Activated T-cell treated with anti-CD3 and anti-CD28 coated beads, Interleukin-2, amount 50 U/mL, for 24 hours (primary cell): ENCODE data around the gene PKIG.

ENCODE experiments used
- DNase-seq: peaks from one replicate; pipeline ENCODE4 v3.0.0-alpha.2; 2020
- H3K27ac Mint-ChIP-seq: 2 replicates; pipeline ENCODE4 v1.8.0; 2020; ENCODE audit warnings: mild to moderate bottlenecking, mixed read lengths
- H3K27me3 Mint-ChIP-seq: 2 replicates; pipeline ENCODE4 v1.8.0; 2020; ENCODE audit warnings: mixed read lengths
- H3K36me3 Mint-ChIP-seq: 2 replicates; pipeline ENCODE4 v1.8.0; 2020; ENCODE audit warnings: low read depth, mixed read lengths
- H3K4me1 Mint-ChIP-seq: 2 replicates; pipeline ENCODE4 v1.8.0; 2020; ENCODE audit warnings: low read depth, mixed read lengths
- H3K4me3 Mint-ChIP-seq: 2 replicates; pipeline ENCODE4 v1.8.0; 2020; ENCODE audit warnings: mild to moderate bottlenecking, moderate library complexity, mixed read lengths
- H3K9me3 Mint-ChIP-seq: 2 replicates; pipeline ENCODE4 v1.8.0; 2020; ENCODE audit warnings: mixed read lengths

Gene PKIG

DNA sequence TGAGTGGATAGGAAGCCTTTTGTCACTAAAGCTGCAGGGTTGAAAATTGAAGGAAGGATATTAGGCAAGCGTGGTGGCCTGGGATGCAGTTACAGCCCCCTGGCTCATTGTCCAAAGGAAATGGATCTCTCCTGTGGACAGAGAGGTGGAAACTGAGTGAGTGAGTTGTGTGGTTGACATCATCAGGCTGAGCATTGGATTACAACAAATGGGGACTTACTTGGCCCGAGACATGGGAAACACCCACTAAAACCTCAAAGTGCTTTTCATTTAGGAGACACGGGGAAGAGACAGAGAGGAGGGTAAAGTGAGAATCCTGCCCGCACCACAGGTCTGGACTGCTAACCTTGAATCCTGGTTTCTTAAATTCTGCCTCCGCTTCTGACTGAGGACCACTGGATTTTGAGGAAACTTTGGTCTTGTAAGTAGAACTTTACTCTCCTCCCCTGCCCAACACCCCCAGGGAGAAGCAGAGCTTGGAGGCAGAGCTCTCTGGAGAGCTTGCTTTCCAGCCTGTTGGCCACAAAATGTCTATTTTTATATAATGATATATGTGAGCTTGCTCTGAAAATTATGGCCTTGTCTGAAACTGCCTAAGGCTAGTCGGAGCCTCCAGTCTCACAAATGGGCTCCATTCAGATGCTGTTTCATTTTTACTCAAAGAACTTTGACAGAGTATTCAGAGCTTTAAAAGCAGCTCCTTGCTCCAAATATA lies at the start of gene PKIG:
PKIG (plus strand) TSS at position 269 of the 715 bp plus-strand sequence. CDS start 31,978 bp downstream, outside the sequence.
- no peak for DNase-seq
- no peaks in the 10 kb centered on the region for H3K9me3 Mint-ChIP-seq
- peaks cover 8% of the 10 kb centered on the region for H3K27me3 Mint-ChIP-seq
- peaks cover 2% of the 10 kb centered on the region for H3K4me1 Mint-ChIP-seq
- no peak within 1 kb of the TSS for H3K4me3 Mint-ChIP-seq
- no peak within 1 kb of the TSS for H3K27ac Mint-ChIP-seq
- H3K36me3 Mint-ChIP-seq, result no peaks in the 10 kb centered on the region

DNA sequence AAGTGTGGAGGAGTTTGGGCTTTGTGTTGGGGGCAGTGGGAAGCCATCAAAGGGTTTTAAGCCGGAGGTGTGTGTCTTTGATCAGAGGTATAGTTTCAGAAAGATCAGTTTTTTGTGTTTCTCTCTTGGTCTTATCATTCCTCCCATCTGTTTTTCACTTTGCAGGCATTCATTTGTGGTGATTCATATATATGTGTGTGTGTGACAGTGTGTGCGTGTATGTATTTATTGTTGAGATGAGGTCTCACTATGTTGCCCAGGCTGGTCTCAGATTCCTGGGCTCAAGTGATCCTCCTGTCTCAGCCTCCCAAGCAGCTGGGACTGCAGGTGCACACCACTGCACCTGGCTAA lies 49.4 kb upstream of the PKIG start:
- no peaks in the 10 kb centered on the region for H3K36me3 Mint-ChIP-seq
- H3K4me1 Mint-ChIP-seq, result peaks cover 6% of the 10 kb centered on the region
- H3K27me3 Mint-ChIP-seq, result no peaks in the 10 kb centered on the region
- DNase-seq, result no peak
- H3K9me3 Mint-ChIP-seq, result no peaks in the 10 kb centered on the region
- H3K27ac Mint-ChIP-seq, result no peak overlapping the region
- no peak overlapping the region for H3K4me3 Mint-ChIP-seq

DNA sequence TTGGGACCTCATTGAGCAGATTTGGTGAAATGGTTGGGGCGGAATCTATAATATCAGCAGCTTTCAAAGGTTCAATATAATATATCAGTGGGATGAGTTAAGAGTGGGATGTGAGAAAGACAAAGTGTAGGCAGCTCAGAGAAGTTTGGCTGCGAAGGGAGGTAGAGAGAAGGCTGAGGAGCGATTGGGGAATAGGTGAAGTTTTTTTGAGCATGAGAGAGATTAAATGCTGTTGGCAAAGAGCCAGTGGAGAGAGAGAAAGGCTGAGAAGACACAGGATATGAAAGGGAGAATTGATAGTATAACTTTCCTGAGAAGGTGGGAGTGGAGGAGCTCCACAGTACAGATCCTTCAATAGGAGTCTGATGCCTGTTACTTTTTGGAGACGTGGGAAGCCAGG lies 48.5 kb upstream of the PKIG start:
- DNase-seq, result no peak
- H3K27me3 Mint-ChIP-seq, result no peaks in the 10 kb centered on the region
- H3K9me3 Mint-ChIP-seq, result no peaks in the 10 kb centered on the region
- H3K4me3 Mint-ChIP-seq, result no peak overlapping the region
- H3K36me3 Mint-ChIP-seq, result no peaks in the 10 kb centered on the region
- no peak overlapping the region for H3K27ac Mint-ChIP-seq
- H3K4me1 Mint-ChIP-seq, result peaks cover 6% of the 10 kb centered on the region

DNA sequence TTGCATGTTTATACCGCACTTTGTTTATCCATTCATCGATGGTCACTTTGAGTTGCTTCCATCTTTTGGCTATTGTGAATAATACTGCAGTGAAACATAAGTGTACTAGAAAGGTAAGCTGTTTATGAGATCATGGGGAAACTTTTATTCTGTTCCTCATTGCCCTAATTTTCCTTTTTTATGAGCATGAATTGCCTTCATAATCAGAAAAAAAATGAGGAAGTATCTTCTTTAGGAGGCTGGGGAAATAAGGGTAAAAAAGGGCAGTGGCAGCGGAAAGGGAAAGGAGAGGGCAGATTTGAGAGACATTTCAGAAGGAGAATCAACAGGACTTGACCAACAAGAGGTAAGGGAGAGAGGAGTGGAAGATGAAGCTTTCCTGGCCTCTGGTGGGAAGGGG lies 46.2 kb upstream of the PKIG start:
- Mint-ChIP-seq H3K36me3 (no peaks in the 10 kb centered on the region), H3K4me1 (peaks cover 5% of the 10 kb centered on the region), H3K9me3 (no peaks in the 10 kb centered on the region), H3K27ac (no peak overlapping the region), H3K4me3 (no peak overlapping the region), H3K27me3 (no peaks in the 10 kb centered on the region)
- no peak for DNase-seq

DNA sequence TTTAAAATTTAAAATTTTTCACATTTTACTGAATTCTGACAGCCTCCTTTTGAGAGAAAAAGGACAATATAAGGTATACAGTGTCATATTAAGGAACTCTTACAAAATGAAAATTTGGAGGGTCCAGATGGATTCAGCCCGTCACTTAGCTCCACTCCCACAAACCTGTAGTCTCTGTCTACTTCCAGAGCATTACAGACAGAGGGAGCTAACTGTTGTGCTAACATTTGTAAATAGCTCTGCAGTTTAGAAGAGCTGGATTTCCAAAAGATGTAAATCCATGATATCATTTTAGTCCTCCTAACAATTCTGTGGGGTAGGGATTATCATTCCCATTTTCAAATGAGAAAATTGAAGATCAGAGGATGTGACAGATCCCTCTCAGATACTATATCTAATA lies 44.4 kb upstream of the PKIG start:
- DNase-seq, result no peak
- no peaks in the 10 kb centered on the region for H3K27me3 Mint-ChIP-seq
- no peaks in the 10 kb centered on the region for H3K36me3 Mint-ChIP-seq
- H3K4me3 Mint-ChIP-seq, result no peak overlapping the region
- no peaks in the 10 kb centered on the region for H3K9me3 Mint-ChIP-seq
- H3K27ac Mint-ChIP-seq, result no peak overlapping the region
- no peaks in the 10 kb centered on the region for H3K4me1 Mint-ChIP-seq

DNA sequence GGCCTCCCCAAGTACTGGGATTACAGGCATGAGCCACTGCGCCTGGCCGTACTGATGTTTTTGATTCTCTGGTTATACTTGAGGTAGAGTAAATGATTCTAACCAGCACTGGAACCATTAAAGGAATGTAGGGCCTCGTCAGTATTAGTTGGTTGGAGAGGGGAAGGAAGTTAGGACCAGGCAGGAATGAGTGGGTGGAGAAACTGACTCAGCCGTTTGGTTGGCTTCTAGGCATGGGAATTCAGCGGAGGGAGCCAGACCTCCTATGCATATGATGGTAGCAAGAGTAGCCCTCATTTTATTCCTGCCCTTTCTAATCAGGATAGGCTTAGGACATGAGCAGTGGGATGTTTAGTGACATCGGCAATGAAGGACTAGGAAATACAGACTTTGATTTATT lies 41.5 kb upstream of the PKIG start:
- Mint-ChIP-seq H3K4me1 (no peaks in the 10 kb centered on the region), H3K9me3 (no peaks in the 10 kb centered on the region), H3K4me3 (no peak overlapping the region), H3K27me3 (no peaks in the 10 kb centered on the region), H3K27ac (no peak overlapping the region), H3K36me3 (no peaks in the 10 kb centered on the region)
- no peak for DNase-seq

DNA sequence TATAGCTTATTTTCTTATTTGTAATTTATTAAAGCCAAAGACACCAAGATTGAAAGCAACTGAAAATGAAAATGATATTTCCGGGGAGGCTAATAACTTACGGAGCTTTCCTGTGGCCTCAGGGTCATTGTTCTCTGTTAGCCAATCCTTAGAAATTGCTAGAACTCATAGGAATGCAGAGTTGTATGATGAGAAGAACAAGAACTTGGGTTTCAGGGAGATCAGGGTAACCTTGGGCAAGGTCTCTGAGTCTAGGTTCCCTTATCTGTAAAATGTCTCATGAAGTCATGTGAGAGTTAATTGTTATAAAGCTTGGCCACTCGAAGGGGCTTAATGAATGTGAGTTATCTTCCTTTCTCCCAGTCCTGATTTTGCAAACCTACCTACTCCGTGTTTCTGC lies 40.4 kb upstream of the PKIG start:
- no peak for DNase-seq
- no peaks in the 10 kb centered on the region for H3K27me3 Mint-ChIP-seq
- no peak overlapping the region for H3K4me3 Mint-ChIP-seq
- H3K36me3 Mint-ChIP-seq, result no peaks in the 10 kb centered on the region
- H3K4me1 Mint-ChIP-seq, result no peaks in the 10 kb centered on the region
- H3K27ac Mint-ChIP-seq, result no peak overlapping the region
- H3K9me3 Mint-ChIP-seq, result no peaks in the 10 kb centered on the region

DNA sequence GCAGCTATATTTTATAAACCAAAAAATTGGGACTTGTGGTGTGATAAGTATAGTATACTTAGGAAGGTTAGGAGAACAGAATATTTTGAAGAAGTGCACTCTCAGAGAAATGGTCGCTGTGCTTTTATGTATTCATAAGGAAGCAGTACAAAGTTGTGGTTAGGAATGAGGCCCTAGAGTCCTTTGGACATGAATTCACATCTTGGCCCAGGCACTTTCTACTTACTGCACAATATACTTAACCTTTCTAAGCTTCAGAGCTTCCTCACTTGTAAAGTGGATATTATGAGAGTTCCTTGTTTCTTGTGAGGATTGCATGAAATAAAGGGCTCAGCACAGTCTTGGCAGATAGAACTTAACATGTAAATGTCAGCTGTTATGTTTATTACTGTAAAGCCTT lies 39.5 kb upstream of the PKIG start:
- Mint-ChIP-seq H3K36me3 (no peaks in the 10 kb centered on the region), H3K27ac (no peak overlapping the region), H3K27me3 (peaks cover 3% of the 10 kb centered on the region), H3K4me3 (no peak overlapping the region), H3K4me1 (no peaks in the 10 kb centered on the region), H3K9me3 (no peaks in the 10 kb centered on the region)
- DNase-seq, result no peak

DNA sequence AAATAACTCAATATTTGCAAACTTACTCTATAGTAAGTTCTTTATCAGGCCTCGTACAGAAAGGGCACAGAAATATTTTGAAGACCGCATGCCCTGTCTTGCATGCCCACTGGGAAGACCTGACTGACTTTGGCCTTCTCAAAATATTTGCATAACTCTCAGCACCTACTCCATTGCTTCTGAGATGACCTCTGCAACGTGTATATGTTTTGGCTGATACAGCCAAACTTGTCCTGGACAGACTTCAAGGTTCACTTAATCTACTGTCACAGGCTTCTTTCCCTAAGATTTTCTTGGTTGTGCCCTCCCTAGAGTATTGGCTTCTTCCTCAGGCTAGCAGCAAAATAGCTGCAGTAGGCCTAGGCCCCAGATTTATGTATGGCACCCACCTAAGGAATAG lies 39.0 kb upstream of the PKIG start:
- H3K36me3 Mint-ChIP-seq, result no peaks in the 10 kb centered on the region
- no peak for DNase-seq
- peaks cover 3% of the 10 kb centered on the region for H3K27me3 Mint-ChIP-seq
- H3K4me1 Mint-ChIP-seq, result no peaks in the 10 kb centered on the region
- no peak overlapping the region for H3K4me3 Mint-ChIP-seq
- H3K9me3 Mint-ChIP-seq, result no peaks in the 10 kb centered on the region
- no peak overlapping the region for H3K27ac Mint-ChIP-seq

DNA sequence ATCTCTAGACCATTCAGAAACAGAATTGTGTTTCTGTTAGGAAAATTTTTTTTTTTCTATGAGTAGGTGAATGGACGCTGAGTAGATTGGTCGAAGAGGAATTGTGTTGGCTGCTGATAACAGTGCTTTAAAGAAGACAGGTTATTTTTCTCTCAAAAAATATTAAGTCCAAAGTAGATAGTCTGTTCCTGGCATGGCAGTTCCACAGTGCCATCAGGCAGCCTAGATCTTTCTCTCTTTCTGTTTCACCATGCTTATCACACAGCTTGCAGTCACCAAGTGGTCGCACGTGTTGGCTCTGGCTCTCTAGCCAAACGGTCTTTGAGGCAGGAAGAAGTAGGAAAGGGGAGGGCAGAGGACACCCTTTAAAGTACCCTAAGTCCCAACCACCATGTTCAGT lies 38.1 kb upstream of the PKIG start:
- Mint-ChIP-seq H3K9me3 (no peaks in the 10 kb centered on the region), H3K27me3 (peaks cover 3% of the 10 kb centered on the region), H3K27ac (no peak overlapping the region), H3K36me3 (no peaks in the 10 kb centered on the region), H3K4me3 (no peak overlapping the region), H3K4me1 (no peaks in the 10 kb centered on the region)
- no peak for DNase-seq

DNA sequence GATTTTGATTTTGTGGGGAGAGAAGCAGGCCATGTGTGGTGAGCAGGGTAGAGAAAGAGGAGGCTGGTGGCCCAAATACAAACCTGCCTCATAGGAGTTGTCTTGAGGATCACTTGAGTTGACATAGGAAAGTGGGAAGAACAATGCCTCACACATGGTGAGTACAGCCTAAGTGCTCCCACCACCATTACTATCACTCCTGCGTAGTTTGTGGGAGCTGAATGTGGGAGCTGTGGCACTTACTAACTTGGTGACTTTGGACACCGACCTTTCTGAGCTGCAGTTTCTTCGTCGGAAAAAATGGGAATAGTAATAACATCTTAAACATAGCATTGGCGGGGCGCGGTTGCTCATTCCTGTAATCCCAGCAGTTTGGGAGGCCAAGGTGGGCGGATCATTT lies 35.0 kb upstream of the PKIG start:
- H3K27ac Mint-ChIP-seq, result no peak overlapping the region
- H3K4me3 Mint-ChIP-seq, result no peak overlapping the region
- DNase-seq, result no peak
- no peaks in the 10 kb centered on the region for H3K9me3 Mint-ChIP-seq
- H3K4me1 Mint-ChIP-seq, result peaks cover 5% of the 10 kb centered on the region
- H3K27me3 Mint-ChIP-seq, result peaks cover 3% of the 10 kb centered on the region
- H3K36me3 Mint-ChIP-seq, result no peaks in the 10 kb centered on the region

DNA sequence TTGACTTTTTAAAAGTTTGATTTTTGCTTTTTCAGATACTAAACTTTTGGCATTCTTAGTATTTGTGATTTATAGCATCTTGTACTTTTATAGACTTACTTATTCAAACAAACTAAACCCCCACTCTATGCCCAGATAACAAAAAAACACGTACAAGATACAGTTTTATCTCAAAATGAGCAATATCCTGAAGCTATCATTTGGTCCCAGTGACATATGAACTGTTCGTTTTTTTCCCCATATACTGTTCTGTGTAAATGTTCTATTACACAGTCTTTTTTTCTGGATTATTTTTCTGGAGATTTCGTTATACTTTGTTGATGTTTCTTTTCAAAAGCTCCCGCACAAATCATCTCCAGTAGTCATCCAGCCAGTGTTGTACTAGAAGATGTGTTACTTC lies 33.3 kb upstream of the PKIG start:
- Mint-ChIP-seq H3K9me3 (no peaks in the 10 kb centered on the region), H3K27me3 (peaks cover 3% of the 10 kb centered on the region), H3K4me3 (no peak overlapping the region), H3K36me3 (no peaks in the 10 kb centered on the region), H3K27ac (no peak overlapping the region), H3K4me1 (peaks cover 19% of the 10 kb centered on the region)
- no peak for DNase-seq

DNA sequence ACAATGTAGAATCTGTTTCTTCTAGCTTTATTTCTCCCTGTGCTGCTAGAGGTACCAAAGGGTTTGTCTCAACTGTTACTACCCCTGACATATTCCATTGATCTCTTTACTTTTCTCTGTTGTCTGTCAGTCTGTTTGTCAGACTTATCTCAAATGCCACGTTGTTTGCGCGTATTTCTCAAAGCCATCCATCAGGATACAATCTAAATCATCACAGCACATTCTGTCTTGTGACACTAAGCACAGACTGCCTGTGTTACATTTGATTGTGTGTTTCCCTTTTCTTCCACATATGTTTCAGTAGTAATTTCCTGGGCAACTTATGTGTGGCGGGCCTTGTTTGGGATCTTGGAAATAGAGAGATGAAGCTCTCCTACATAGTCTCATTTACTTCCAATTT lies 30.3 kb upstream of the PKIG start:
- H3K36me3 Mint-ChIP-seq, result no peaks in the 10 kb centered on the region
- H3K27ac Mint-ChIP-seq, result no peak overlapping the region
- no peak overlapping the region for H3K4me3 Mint-ChIP-seq
- H3K4me1 Mint-ChIP-seq, result peaks cover 19% of the 10 kb centered on the region
- DNase-seq, result no peak
- no peaks in the 10 kb centered on the region for H3K9me3 Mint-ChIP-seq
- H3K27me3 Mint-ChIP-seq, result peaks cover 3% of the 10 kb centered on the region

DNA sequence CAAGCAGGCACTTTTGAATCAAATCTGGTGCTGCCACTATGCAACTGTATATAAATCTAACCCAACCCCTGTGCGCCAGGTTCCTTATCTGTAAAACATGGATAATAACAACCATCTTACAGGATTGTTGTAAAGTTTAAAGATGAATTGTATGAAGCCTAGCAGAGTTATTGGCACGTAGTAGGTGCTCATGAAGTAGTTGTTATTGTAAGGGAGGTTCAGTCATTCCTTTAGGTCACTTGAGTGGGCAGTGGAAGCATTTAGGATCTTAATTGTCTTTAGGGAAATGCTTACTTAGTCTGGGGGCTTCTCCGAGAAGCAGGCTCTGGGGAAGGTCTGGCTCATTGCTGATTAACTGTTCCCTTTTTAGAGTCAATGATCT lies 29.8 kb upstream of the PKIG start:
- no peak for DNase-seq
- no peaks in the 10 kb centered on the region for H3K36me3 Mint-ChIP-seq
- H3K4me3 Mint-ChIP-seq, result no peak overlapping the region
- no peaks in the 10 kb centered on the region for H3K9me3 Mint-ChIP-seq
- H3K27me3 Mint-ChIP-seq, result peaks cover under 1% of the 10 kb centered on the region
- H3K4me1 Mint-ChIP-seq, result peaks cover 19% of the 10 kb centered on the region
- peak overlapping the region; percentile 34 for H3K27ac Mint-ChIP-seq

DNA sequence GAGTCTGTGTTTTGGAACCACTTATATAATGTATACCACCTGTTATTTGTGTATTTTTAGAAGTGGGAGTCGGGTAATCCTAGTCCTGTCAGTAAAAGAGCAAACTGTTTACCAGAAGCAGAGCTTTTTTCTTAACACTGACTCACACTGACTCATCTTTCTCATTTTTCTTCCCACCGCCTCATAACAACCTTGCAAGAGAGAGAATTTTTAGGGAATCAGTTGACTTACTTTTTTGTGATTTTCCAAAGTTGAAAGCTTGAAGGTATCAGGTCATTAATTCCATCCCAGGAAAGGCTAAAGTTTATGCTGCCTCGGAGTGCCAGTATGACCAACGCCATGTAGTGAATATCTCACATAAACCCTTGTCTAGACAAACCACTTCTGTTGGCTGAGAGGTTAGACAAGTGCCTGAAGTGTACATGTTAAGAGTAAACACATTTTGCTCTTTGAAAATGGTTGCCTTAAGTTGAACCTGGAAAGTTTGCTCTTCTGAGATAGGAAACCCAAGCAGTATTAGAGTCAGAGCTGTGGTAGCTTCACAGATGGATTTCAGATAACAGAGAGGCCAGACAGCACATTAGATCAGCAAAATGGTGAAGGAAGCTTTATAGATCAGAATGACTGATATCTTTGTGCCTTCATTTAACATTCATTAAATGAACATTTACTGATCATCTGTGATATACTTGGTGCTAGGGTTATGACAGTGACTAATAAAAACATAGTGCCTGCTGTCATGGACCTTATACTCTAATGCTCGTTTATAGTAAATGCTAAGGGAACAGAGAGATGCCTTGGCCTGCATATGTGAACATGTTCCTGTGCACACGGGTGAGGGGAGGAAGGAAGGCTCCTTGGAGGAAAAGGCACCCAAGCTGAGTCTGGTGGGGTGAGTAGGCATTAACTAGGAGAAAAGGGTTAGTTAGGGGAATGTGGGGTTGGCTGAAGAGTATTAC lies 29.1 kb upstream of the PKIG start:
- DNase-seq, result no peak
- H3K27ac Mint-ChIP-seq, result peak overlapping the region; percentile 34
- H3K27me3 Mint-ChIP-seq, result no peaks in the 10 kb centered on the region
- no peaks in the 10 kb centered on the region for H3K36me3 Mint-ChIP-seq
- H3K9me3 Mint-ChIP-seq, result no peaks in the 10 kb centered on the region
- peaks cover 19% of the 10 kb centered on the region for H3K4me1 Mint-ChIP-seq
- no peak overlapping the region for H3K4me3 Mint-ChIP-seq
